GM19324 (cell line): ENCODE measurements around the gene AUTS2.

Source experiments
- ATAC-seq: cut with Tn5 transposase; IDR thresholded peaks from one replicate; pipeline ENCODE4 v1.9.1; 2021; ENCODE audit warnings: mild to moderate bottlenecking, moderate library complexity; ENCODE audit not compliant: unreplicated experiment, low FRiP score

AUTS2 gene

GRCh38 chr7:70313271-70313670 is 715.0 kb downstream of the AUTS2 start:
- no peak for ATAC-seq

- ATAC-seq, result no peak
These were observed 715.4 kb downstream of the AUTS2 start for GRCh38 chr7:70313687-70314086.

- no peak for ATAC-seq
These were observed 715.9 kb downstream of the AUTS2 start for GRCh38 chr7:70314221-70314620.

- ATAC-seq, result no peak
These were observed 718.5 kb downstream of the AUTS2 start for GRCh38 chr7:70316745-70317144.

GRCh38 chr7:70317356-70317755 is 719.1 kb downstream of the AUTS2 start:
- no peak for ATAC-seq

GRCh38 chr7:70318511-70318910 is 720.2 kb downstream of the AUTS2 start:
- no peak for ATAC-seq

- no peak for ATAC-seq
These were observed 720.8 kb downstream of the AUTS2 start for GRCh38 chr7:70319057-70319456.

- ATAC-seq, result no peak
These were observed 722.8 kb downstream of the AUTS2 start for GRCh38 chr7:70321016-70321590.

GRCh38 chr7:70322856-70323255 is 724.6 kb downstream of the AUTS2 start:
- ATAC-seq, result no peak

- ATAC-seq, result no peak
These were observed 727.3 kb downstream of the AUTS2 start for GRCh38 chr7:70325509-70326101.

- no peak for ATAC-seq
These were observed 736.0 kb downstream of the AUTS2 start for GRCh38 chr7:70334295-70334694.

GRCh38 chr7:70334871-70335270 is 736.6 kb downstream of the AUTS2 start:
- no peak for ATAC-seq

- ATAC-seq, result no peak
These were observed 738.3 kb downstream of the AUTS2 start for GRCh38 chr7:70336536-70336935.

GRCh38 chr7:70338015-70338414 is 739.7 kb downstream of the AUTS2 start:
- no peak for ATAC-seq

GRCh38 chr7:70340236-70340635 is 742.0 kb downstream of the AUTS2 start:
- ATAC-seq, result no peak

GRCh38 chr7:70341446-70341845 is 743.2 kb downstream of the AUTS2 start:
- no peak for ATAC-seq

GRCh38 chr7:70343519-70343918 is 745.2 kb downstream of the AUTS2 start:
- no peak for ATAC-seq

GRCh38 chr7:70344726-70345125 is 746.5 kb downstream of the AUTS2 start:
- no peak for ATAC-seq

- ATAC-seq, result no peak
These were observed 748.7 kb downstream of the AUTS2 start for GRCh38 chr7:70346844-70347462.

GRCh38 chr7:70347463-70348254 is 749.4 kb downstream of the AUTS2 start:
- ATAC-seq, result no peak

GRCh38 chr7:70349031-70349430 is 750.8 kb downstream of the AUTS2 start:
- no peak for ATAC-seq
